HG02623 (cell line): ENCODE results near the gene CWC22.
"Not testable (repeated sequence)": the region's sequence is repeated elsewhere in the genome, so short reads cannot be mapped to it uniquely, and the experiment has no call there.

Source experiments
- ATAC-seq: cut with Tn5 transposase; IDR thresholded peaks from one replicate; pipeline ENCODE4 v1.9.1; 2021; ENCODE audit warnings: moderate library complexity; ENCODE audit not compliant: unreplicated experiment

The CWC22 gene

GRCh38 chr2:180003559-180003958, 3.5 kb downstream of the CWC22 start:
- ATAC-seq: no peak

- no peak for ATAC-seq
These were observed 4.0 kb downstream of the CWC22 start for GRCh38 chr2:180003073-180003472.

DNA sequence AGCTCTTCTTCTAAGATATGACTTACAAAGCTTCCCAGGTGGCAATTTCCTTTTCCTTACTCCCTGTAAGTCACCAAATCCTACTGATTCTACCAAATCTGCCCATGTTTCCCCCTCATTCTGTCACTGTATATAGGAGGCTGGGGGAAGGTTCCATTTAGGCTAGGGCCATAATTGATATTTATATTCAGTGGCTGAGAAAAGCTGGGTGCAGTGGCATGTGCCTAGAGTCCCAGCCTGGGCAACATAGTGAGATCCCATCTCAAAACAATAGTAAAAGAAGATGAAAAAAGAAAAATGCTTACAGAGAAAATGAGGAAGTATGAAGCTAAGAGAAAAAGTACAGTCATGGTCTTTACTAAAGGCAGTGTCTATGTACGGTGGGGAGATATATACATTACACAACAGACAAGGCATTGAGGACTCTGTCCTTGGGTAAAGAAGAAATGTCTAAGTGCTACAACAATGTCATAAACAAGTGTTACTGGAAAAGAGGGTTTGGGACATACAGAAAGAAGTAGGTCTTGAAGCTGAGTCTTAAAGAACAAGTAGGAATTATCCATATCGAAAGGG, 4.8 kb downstream of the CWC22 start:
- no peak for ATAC-seq

- ATAC-seq: no peak
These were observed 5.4 kb downstream of the CWC22 start for GRCh38 chr2:180001726-180002125.

- no peak for ATAC-seq
These were observed 6.7 kb downstream of the CWC22 start for GRCh38 chr2:180000434-180000833.

- no peak for ATAC-seq
These were observed 8.1 kb downstream of the CWC22 start for GRCh38 chr2:179999000-179999399.

GRCh38 chr2:179995741-179996515, 11.2 kb downstream of the CWC22 start:
- peak; percentile 57 for ATAC-seq

- ATAC-seq: peak; percentile 60
These were observed 15.8 kb downstream of the CWC22 start for GRCh38 chr2:179991344-179991743.

DNA sequence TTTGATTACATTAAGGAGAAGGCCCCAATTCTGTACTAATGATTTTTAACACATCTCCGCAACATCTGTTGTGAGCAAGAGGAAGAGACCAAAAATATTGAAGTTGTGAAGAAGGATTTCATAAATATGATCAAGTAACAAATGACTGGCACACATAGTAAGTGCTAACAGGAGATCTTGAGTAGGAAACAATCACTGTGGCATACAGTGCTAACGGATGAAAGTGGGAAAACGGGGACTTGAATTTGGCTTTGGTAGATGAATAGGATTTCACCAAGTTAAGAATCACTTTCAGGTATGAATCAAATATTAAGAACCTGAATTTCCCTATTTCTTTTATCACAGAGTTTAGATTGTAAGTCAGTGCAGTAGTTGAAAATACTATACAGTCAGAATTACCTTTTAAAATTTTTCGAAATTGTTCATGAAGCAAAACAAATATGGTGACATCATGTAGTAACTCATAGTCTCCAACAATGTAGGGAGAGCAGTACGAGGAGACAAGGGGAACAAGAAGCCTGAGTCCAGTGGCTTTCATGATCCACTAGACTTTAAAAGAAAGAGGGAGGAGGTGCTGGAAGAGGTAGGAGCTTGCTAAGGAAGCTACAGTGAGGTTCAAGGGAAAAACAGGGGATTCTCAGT, 16.3 kb downstream of the CWC22 start:
- no peak for ATAC-seq

GRCh38 chr2:179987916-179988315, 19.2 kb downstream of the CWC22 start:
- no peak for ATAC-seq

GRCh38 chr2:179985163-179985820, 21.8 kb downstream of the CWC22 start:
- ATAC-seq: peak; percentile 96

DNA sequence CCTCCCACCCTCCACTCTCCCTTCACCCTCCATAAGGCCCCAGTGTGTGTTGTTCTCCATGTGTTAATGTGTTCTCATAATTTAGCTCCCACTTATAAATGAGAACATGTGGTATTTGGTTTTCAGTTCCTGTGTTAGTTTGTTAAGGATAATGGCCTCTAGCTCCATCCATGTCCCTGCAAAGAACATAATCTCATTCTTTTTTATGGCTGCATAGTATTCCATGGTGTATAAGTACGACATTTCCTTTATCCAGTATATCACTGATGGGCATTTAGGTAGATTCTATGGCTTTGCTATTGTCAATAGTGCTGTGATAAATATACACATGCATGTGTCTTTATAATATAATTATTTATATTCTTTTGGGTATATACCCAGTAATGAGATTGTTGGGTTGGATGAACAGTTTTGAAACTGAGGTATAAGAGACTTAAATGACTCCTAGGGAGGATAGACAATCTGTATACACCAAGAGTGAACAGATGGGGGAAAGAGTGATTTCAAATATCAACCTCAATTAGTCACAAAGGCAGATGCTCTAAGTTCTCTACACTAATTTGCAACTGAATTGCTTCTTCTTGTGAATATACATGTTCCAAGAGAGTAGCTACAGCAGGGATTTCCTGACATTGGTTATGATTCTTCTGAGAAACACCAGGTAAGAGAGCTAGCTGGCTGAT, 23.7 kb downstream of the CWC22 start:
- no peak for ATAC-seq

DNA sequence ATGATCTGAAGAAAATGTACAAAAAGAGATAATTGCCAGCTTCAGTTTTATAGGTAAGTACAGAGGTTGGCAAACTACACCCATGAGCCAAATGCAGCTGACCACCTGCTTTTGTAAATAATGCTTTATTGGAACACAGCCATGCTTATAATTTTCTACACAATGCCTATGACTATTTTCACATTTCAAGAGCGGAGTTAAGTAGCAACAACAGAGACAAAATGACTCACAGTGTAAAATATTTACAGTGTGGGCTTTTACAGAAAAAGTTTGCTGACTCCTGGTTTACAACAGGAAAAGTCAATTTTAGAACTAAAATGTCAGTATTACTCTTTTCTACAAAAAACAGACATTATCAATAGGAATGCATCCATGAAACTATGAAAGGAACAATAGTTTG, 26.0 kb downstream of the CWC22 start:
- ATAC-seq: no peak

- no peak for ATAC-seq
These were observed 32.3 kb downstream of the CWC22 start for GRCh38 chr2:179974761-179975160.

DNA sequence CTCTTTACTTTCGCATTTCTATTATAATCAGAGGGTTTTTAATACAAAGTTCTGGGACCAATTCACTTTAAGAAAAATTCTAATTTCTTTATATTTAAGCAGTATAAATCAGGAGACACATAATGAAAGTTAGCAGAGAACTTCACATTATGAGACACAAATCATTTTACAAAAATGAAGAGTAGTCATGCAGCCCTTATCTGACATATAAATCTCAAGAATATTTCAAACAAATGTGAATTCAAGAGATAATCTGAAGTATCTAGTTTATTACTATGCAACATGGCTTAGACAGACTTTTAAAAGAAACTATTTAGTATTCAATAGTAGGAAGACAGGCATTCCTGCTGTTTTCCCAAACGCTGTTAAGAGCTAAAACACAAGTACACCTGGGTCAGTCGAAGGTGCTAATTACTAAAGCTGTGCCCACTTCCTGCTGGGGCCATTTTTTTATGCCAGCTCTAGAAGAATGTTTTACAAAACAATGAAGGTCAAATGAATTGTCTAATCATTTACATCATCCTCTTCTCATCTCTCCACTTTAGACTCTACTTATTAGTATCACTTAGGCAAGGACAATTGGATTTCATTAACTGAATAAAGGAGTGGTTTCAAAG, 40.2 kb downstream of the CWC22 start:
- no peak for ATAC-seq

DNA sequence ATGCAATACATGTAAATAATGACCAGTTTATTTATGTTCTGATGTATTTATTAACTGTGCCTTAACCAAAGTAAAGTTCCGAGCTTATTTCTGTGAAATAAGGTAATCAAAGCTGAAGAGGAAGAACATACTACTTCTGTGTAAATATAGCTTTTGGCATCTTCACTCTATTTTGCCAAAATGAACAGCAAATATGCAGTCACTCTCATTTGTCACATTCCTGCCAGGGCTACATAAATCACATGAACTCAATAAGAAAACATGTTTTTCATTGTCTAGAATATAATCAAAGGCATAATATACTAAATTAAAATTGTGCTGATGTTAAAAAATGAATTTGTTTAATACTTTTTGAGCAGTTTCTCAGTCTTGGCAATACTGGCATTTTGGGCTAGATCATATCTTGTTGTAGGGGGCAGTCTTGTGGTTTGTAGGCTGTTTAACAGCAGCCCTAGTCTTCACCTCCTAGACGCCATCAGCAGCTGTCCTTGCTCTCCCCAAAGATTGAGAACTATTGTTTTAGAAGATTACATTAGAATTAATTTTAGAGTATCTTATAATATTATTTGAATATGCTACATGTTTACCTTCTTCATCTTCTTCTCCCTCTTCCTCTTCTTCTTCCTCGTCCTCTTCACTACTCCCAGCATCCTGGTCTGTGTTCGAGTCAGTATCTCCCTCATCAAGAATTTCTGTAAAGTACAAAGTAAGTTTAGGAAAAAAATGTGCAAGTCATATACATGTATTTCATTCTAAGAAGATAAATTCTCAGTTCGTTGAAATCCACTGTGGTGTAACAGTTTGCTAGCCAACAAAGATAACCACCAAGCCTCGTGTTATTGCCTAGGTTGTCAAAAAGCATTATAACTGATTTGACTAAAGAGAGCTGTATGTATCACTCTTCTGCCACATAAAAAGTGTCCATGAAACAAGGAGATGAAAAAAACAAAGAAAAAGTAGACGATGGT, 41.5 kb downstream of the CWC22 start:
- no peak for ATAC-seq

DNA sequence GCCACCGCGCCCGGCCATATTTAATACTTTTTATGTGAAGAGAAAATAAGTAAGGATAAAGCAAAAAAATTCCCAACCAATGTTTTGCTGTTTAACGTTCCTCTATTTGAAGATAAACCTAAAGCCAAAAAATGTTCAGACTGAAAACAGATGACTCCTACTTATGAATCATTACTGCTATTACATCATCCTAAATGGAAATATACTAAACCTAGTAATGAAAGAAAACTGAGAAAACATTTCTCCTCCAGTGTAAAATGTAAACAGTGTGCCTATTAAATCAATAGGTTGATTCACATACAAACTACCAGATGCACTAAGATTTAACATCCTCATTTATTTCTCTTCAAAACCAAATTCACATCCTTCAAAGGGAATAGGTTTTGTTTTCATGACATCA, 43.5 kb downstream of the CWC22 start:
- no peak for ATAC-seq

DNA sequence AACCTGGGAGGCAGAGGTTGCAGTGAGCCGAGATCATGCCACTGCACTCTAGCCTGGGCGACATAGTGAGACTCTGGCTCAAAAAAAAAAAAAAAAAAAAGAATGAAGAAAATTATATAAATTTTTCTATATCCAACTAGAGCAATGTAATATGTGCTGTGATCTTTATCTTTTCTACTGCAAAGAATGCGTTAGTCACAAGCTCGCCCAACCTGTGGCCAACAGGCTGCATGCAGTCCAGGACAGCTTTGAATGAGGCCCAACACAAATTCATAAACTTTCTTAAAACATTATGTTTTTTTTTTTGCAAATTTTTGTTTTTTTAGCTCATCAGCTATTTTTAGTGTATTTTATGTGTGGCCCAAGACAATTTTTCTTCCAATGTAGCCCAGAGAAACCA, 48.8 kb downstream of the CWC22 start:
- ATAC-seq: not testable (repeated sequence)

DNA sequence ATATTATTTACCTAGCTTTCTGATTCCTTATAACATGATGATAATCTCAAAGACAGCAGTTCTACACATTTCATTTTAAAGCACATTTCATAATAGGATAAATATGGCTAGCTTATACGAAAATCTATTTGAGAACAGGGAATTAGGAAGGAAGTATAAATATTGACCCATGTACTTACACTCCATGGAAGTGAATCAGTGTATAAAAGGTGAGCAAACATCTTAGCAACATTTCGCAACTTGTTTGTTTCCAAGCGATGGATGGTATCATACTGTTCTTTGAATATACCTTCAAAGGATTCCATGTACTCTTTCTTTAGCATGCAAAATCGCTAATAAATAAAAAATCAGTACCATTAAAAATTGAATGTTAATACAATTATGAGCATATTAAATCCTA, 53.1 kb downstream of the CWC22 start:
- no peak for ATAC-seq

DNA sequence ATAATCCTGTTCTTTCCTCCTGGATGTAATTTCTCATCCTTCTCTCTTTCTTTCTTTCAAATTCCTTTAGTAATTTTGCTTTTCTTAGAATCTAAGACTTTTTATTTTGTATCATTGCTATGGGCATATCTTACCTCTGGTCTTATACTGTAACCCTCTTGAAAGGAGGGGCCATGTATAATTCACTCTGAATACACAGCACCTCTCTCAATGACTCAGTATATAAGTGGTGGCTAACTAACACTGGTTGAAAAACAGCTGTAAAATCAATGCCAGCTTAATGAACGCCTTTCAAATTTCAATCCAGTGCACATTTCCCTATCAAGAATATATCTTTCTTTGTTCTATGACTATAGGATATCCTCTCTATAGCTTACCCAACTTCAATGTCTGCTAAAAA, 53.7 kb downstream of the CWC22 start:
- ATAC-seq: no peak
